ENCODE results near the gene MYH15.

DNA sequence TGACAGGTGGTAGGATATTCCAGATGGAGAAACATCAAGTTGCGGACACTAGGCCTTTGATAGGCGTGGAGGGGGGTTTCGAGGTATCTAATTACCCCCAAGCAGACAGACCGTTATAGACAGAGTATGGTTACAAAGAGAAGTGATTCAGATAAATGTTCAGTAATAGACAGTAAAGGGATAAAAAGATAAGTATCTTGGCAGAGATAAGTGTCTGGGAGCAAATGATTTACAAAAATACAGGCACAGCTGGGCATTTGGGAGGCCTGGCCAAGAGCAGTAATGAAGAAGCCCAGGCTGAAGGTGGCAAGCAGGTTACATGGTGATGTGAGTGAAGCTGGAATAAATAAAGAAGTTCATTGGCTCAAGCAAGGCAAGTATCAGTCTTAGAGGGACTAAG lies 659 bp upstream of the MYH15 start:
- no peak for TF ChIP-seq TAF1 (conservative IDR thresholded peaks at IDR 0.05)
- TF ChIP-seq, protein P1, sequence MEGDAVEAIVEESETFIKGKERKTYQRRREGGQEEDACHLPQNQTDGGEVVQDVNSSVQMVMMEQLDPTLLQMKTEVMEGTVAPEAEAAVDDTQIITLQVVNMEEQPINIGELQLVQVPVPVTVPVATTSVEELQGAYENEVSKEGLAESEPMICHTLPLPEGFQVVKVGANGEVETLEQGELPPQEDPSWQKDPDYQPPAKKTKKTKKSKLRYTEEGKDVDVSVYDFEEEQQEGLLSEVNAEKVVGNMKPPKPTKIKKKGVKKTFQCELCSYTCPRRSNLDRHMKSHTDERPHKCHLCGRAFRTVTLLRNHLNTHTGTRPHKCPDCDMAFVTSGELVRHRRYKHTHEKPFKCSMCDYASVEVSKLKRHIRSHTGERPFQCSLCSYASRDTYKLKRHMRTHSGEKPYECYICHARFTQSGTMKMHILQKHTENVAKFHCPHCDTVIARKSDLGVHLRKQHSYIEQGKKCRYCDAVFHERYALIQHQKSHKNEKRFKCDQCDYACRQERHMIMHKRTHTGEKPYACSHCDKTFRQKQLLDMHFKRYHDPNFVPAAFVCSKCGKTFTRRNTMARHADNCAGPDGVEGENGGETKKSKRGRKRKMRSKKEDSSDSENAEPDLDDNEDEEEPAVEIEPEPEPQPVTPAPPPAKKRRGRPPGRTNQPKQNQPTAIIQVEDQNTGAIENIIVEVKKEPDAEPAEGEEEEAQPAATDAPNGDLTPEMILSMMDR (IDR thresholded peaks at IDR 0.05; ENCODE audit: low read depth, low read length, missing input control) = no peak
- no peak for TF ChIP-seq REST (IDR thresholded peaks at IDR 0.05)
- TF ChIP-seq YY1 (IDR thresholded peaks at IDR 0.05) = no peak
- TF ChIP-seq EGR1 (IDR thresholded peaks at IDR 0.05; ENCODE audit: low read depth in 2 of 2) = no peak
- TF ChIP-seq FOXA2 (IDR thresholded peaks at IDR 0.05) = no peak
- TF ChIP-seq RAD21 (IDR thresholded peaks at IDR 0.05) = no peak
- no peak for TF ChIP-seq RXRA (IDR thresholded peaks at IDR 0.05)
- TF ChIP-seq, protein P2, sequence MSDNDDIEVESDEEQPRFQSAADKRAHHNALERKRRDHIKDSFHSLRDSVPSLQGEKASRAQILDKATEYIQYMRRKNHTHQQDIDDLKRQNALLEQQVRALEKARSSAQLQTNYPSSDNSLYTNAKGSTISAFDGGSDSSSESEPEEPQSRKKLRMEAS (IDR thresholded peaks at IDR 0.05) = no peak
- no peak for TF ChIP-seq NR2F2 (IDR thresholded peaks at IDR 0.05)

Data from liver (tissue), 3 donors.